GM12878 (cell line): ENCODE results near the gene PRDM7. TPM values are rescaled to one million over a fixed set of nuclear protein-coding genes. Genes with fewer than 3 reads are reported as not detected.

Experiments used
- ATAC-seq: fragments of 200-7000 bp; cut with Tn5 transposase; 3 replicates; pipeline ENCODE4 v1.9.1; 2020; ENCODE audit warnings: mild to moderate bottlenecking, moderate library complexity
- BruUV-seq: library from RNA; stranded (reverse); fragments of 400-500 nt; replicated peaks from 2 replicates; lab custom pipeline; 2021; lab: Mats Ljungman, UMichigan
- CTCF ChIA-PET: fragments of 300-600 bp; sonication (Branson Sonifier 250); formaldehyde crosslinking; extraction: SDS; loops from one replicate; lab custom pipeline; 2021; ENCODE audit warnings: inconsistent platforms; lab: Yijun Ruan, JAX
- POLR2A ChIA-PET: fragments of 350-600 bp; formaldehyde crosslinking; extraction: SDS; loops from one replicate; lab custom pipeline; 2021; ENCODE audit warnings: inconsistent platforms; lab: Charles Lee
- RAD21 ChIA-PET: fragments of 300-600 bp; sonication (Branson Sonifier 250); formaldehyde crosslinking; loops from one replicate; lab custom pipeline; 2023; ENCODE audit warnings: antibody characterized with exemption; ENCODE audit not compliant: unreplicated experiment; lab: Charles Lee
- SMC1A ChIA-PET: fragments of 300-600 bp; sonication (Branson Sonifier 250); formaldehyde crosslinking; loops from one replicate; lab custom pipeline; 2023; ENCODE audit not compliant: unreplicated experiment, uncharacterized antibody; lab: Charles Lee
- DNase-seq: peaks from one replicate; pipeline ENCODE4 v3.0.0-alpha.2; 2011; ENCODE audit warnings: low read depth, low spot score
- FAIRE-seq: peaks from 3 replicates; lab custom pipeline; 2011; peaks lifted over from hg19 to GRCh38; lab: Jason Lieb, UNC
- H2AFZ ChIP-seq: 2 replicates; pipeline ENCODE4 v1.6.0; 2011; ENCODE audit warnings: low read depth, low read length, control low read depth; ENCODE audit not compliant: control insufficient read depth
- H3K27ac ChIP-seq: 2 replicates; pipeline ENCODE4 v1.5.1; 2011; ENCODE audit warnings: control low read depth; ENCODE audit not compliant: control insufficient read depth, insufficient read depth
- H3K27me3 ChIP-seq, 2 experiments: replicated peaks in 1 of 2; 2 replicates each; pipeline versions ENCODE4 v1.6.0 to v1.6.1; 2011; ENCODE audit warnings: low read length in 1 of 2; ENCODE audit not compliant: control insufficient read depth in 2 of 2, insufficient read depth in 2 of 2
- H3K36me3 ChIP-seq, 2 experiments: 2 replicates each; pipeline ENCODE4 v1.5.1; 2011; ENCODE audit warnings: low read length in 1 of 2; ENCODE audit not compliant: control insufficient read depth in 2 of 2, insufficient read depth in 2 of 2
- H3K4me1 ChIP-seq: 2 replicates; pipeline ENCODE4 v1.6.1; 2011; ENCODE audit warnings: mild to moderate bottlenecking, low read length, moderate library complexity, mixed read lengths; ENCODE audit not compliant: control insufficient read depth, insufficient read depth
- H3K4me2 ChIP-seq: 2 replicates; pipeline ENCODE4 v1.6.0; 2011; ENCODE audit warnings: control low read depth; ENCODE audit not compliant: control insufficient read depth, insufficient read depth
- H3K4me3 ChIP-seq: fragments of 200-600 bp; sonication (generic); 2 replicates; pipeline ENCODE4 v1.5.1; 2016
- H3K79me2 ChIP-seq: 2 replicates; pipeline ENCODE4 v1.6.0; 2011; ENCODE audit warnings: low read length; ENCODE audit not compliant: control insufficient read depth, insufficient read depth
- H3K9ac ChIP-seq: 2 replicates; pipeline ENCODE4 v1.8.0; 2011; ENCODE audit warnings: low read length, control low read depth, mixed read lengths; ENCODE audit not compliant: control insufficient read depth, insufficient read depth
- H3K9me3 ChIP-seq: replicated peaks from 3 replicates; pipeline ENCODE4 v1.5.1; 2011; ENCODE audit warnings: mild to moderate bottlenecking, low read length; ENCODE audit not compliant: control insufficient read depth, insufficient read depth
- H4K20me1 ChIP-seq: 2 replicates; pipeline ENCODE4 v1.6.0; 2011; ENCODE audit not compliant: control insufficient read depth, insufficient read depth
- CHD4 ChIP-seq: fragments of 200-600 bp; sonication (generic); IDR thresholded peaks from 2 replicates; pipeline ENCODE4 v1.6.1; 2016; ENCODE audit warnings: mild to moderate bottlenecking
- DPF2 ChIP-seq: fragments of 450-650 bp; IDR thresholded peaks from 2 replicates; pipeline ENCODE4 v1.6.1; 2017; ENCODE audit warnings: mild to moderate bottlenecking
- EED ChIP-seq: sonication (generic); IDR thresholded peaks from 2 replicates; pipeline ENCODE4 v1.6.1; 2016; ENCODE audit warnings: antibody characterized with exemption, low read depth
- FOS ChIP-seq: IDR thresholded peaks from 3 replicates; pipeline ENCODE4 v1.6.1; 2011; ENCODE audit warnings: borderline replicate concordance; ENCODE audit not compliant: insufficient read length; ENCODE audit errors: extremely low read depth
- POLR2A ChIP-seq: IDR thresholded peaks from 2 replicates; pipeline ENCODE4 v1.6.1; 2011; ENCODE audit warnings: low read depth, mild to moderate bottlenecking, low read length
- RFX5 ChIP-seq: IDR thresholded peaks from 2 replicates; pipeline ENCODE4 v1.6.1; 2011; ENCODE audit warnings: low read depth, low read length, improper control_type of control experiment
- SMAD1 ChIP-seq: fragments of 450-650 bp; IDR thresholded peaks from 2 replicates; pipeline ENCODE4 v1.6.1; 2018; ENCODE audit warnings: mild to moderate bottlenecking, low read depth; ENCODE audit not compliant: partially characterized antibody
- TARDBP ChIP-seq: IDR thresholded peaks from 2 replicates; pipeline ENCODE4 v1.6.1; 2016; ENCODE audit warnings: borderline replicate concordance
- ZNF274 ChIP-seq: IDR thresholded peaks from one replicate; pipeline ENCODE4 v1.8.0; 2011; ENCODE audit not compliant: insufficient read length, insufficient read depth
- ZNF687 ChIP-seq: fragments of 450-650 bp; IDR thresholded peaks from 2 replicates; pipeline ENCODE4 v1.6.1; 2017; ENCODE audit warnings: mild to moderate bottlenecking, moderate library complexity
- ZZZ3 ChIP-seq: IDR thresholded peaks from 2 replicates; pipeline ENCODE4 v1.6.1; 2011; ENCODE audit warnings: low read depth; ENCODE audit not compliant: control insufficient read depth, insufficient read length
- WGBS: methylation state at CpG from one replicate; pipeline ENCODE4 v1.1.6; 2016; ENCODE audit warnings: low lambda C conversion rate; ENCODE audit not compliant: insufficient replicate concordance, insufficient coverage; ENCODE audit errors: missing lambda C conversion rate; 5-methylcytosine and 5-hydroxymethylcytosine counted together
- in situ Hi-C: fragments of 300-500 bp; cut with MboI; formaldehyde crosslinking; loops from 9 replicates; pipeline ENCODE4 v1.14.3; 2018; ENCODE audit warnings: mixed read lengths
- intact Hi-C: fragments of 100-400 bp; cut with micrococcal nuclease; formaldehyde crosslinking; loops from one replicate; pipeline ENCODE4 v1.14.2; 2022; ENCODE audit not compliant: unreplicated experiment
- polyA plus RNA-seq, 11 experiments: library from polyadenylated mRNA; depleted of rRNA in 4 of 11; unstranded in 6 of 11; stranded (reverse) in 5 of 11; fragments of >200 nt; fragmentation: Nextera tagmentation in 4 of 11; fragmentation: Illumina TruSeq in 1 of 11; extraction: Ambion mirVana in 4 of 11; extraction: Trizol in 1 of 11; gene quantifications; 1 replicate in 1 of 11; 2 replicates in 10 of 11; pipeline versions ENCODE4 v1.2.1 to v1.2.3, GENCODE V29; 2011 to 2016; ENCODE audit warnings: inconsistent platforms in 2 of 11, missing spikeins in 2 of 11, low read depth in 1 of 11
- total RNA-seq, 4 experiments: library from RNA; depleted of rRNA in 3 of 4; stranded (reverse); fragments of >200 nt in 3 of 4; fragmentation: Illumina TruSeq in 1 of 4; extraction: Trizol in 1 of 4; gene quantifications; 2 replicates each; pipeline versions ENCODE4 v1.2.1 to v1.2.3, GENCODE V29; 2013 to 2021
- TF ChIP-seq, protein P1 (sequence below): fragments of 450-650 bp; formaldehyde crosslinking; IDR thresholded peaks from 2 replicates; pipeline ENCODE4 v1.5.0; 2022; ENCODE audit warnings: mild to moderate bottlenecking, missing genetic modification characterization

The PRDM7 gene
- total and polyA plus RNA-seq, 10 of the 15 experiments (the other 5 are each of a cell fraction or from before 2014, with no cell fraction given) = not detected

DNA sequence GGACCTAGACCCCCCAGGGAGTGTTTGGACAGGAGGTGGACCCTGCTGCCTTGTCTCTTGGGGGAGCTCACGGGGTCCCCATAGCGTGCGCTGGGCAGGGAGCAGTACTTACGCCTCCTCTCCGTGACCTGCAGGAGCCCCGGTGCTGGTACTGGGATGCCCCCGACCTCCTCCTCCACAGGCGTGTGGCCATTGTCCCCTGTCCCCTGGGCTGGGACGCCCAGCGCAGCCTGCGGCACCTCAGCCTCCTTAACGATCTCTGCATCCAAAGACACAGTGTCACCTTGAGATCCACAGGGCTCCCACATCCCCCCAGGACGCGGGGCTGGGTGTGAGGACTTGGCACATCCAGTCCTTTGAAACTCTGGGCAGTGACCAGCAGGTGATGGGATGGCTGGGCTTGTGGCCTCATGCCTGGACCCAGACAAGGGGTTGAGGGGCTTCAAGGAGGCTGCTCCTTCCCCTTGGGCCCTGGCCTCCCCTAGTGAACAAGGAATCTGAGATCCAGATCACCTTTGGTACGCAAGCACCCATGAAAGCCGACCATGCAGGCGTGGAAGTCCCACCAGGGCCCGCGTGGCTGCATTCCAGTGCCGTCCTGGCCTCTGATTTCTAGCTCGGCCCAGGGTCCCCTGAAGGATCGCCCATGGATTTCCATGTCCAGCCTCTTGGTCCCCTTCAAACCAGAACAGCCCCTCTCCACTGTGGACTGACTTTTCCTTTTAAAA, 67.8 kb downstream of the PRDM7 start:
- ATAC-seq (no peak), FAIRE-seq (no peak), DNase-seq (no peak)
- Histone ChIP-seq H2AFZ (no peak overlapping the region), H3K79me2 (no peaks in the 10 kb centered on the region), H3K4me1 (peaks cover 9% of the 10 kb centered on the region), H3K27ac (no peak overlapping the region), H3K36me3 (no peaks in the 10 kb centered on the region), H3K4me2 (peak overlapping the region; percentile 77), H3K9ac (no peak overlapping the region), H3K4me3 (peak overlapping the region; percentile 5; the same call in 1 of the 2 replicates), H3K27me3 (no peaks in the 10 kb centered on the region), H3K9me3 (no peaks in the 10 kb centered on the region), H4K20me1 (no peaks in the 10 kb centered on the region)
- in situ Hi-C loops = no loop called here
- RAD21 ChIA-PET = no interaction called here
- WGBS = 31% methylated on average over 22 of the region's 22 CpGs
- CTCF ChIA-PET = interaction anchor here (1.1 to 1.3 kb wide), 2 partner anchors 9 to 72 kb away, joined by 3 read pairs; no protein-coding TSS in a partner anchor
- TF ChIP-seq DPF2 (no peak), TARDBP (no peak), ZNF274 (no peak), FOS (no peak), ZZZ3 (no peak), RFX5 (no peak), POLR2A (no peak), SMAD1 (no peak), ZNF687 (no peak), CHD4 (no peak), EED (no peak)
- TF ChIP-seq, protein P1, sequence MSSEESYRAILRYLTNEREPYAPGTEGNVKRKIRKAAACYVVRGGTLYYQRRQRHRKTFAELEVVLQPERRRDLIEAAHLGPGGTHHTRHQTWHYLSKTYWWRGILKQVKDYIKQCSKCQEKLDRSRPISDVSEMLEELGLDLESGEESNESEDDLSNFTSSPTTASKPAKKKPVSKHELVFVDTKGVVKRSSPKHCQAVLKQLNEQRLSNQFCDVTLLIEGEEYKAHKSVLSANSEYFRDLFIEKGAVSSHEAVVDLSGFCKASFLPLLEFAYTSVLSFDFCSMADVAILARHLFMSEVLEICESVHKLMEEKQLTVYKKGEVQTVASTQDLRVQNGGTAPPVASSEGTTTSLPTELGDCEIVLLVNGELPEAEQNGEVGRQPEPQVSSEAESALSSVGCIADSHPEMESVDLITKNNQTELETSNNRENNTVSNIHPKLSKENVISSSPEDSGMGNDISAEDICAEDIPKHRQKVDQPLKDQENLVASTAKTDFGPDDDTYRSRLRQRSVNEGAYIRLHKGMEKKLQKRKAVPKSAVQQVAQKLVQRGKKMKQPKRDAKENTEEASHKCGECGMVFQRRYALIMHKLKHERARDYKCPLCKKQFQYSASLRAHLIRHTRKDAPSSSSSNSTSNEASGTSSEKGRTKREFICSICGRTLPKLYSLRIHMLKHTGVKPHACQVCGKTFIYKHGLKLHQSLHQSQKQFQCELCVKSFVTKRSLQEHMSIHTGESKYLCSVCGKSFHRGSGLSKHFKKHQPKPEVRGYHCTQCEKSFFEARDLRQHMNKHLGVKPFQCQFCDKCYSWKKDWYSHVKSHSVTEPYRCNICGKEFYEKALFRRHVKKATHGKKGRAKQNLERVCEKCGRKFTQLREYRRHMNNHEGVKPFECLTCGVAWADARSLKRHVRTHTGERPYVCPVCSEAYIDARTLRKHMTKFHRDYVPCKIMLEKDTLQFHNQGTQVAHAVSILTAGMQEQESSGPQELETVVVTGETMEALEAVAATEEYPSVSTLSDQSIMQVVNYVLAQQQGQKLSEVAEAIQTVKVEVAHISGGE (CRISPR knock-in tag) = no peak
- intact Hi-C loops = no loop called here
- POLR2A ChIA-PET = no interaction called here
- BruUV-seq = no TSS peak
- SMC1A ChIA-PET = no interaction called here
